Cardiac septum (tissue), 1 donor: Measurements from ENCODE around the gene NT5DC2. TPM values are rescaled to one million over a fixed set of nuclear protein-coding genes. Genes with fewer than 3 reads are reported as not detected.

ENCODE experiments used
- DNase-seq: peaks from one replicate; pipeline ENCODE4 v3.0.0-alpha.2; 2020; ENCODE audit warnings: low spot score
- intact Hi-C: fragments of 100-400 bp; cut with DNase I; formaldehyde crosslinking; loops from one replicate; pipeline ENCODE4 v1.14.0; 2022
- total RNA-seq: library from RNA; stranded (reverse); fragmentation: NEBNext Ultra II Directional; extraction: Animal tissue kit (Norgen Biotek cat#: 25700); gene quantifications from one replicate; pipeline ENCODE4 v1.2.1, GENCODE V29; 2021
- donor health status: DM: no; HTN: no; CAD: no.

The NT5DC2 gene
- total RNA-seq, 1 donor from 2014 or later = 58.2 TPM

GRCh38 chr3:52517796-52518722, 15.6 kb downstream of the NT5DC2 start:
- intact Hi-C loops = no loop called here

GRCh38 chr3:52516509-52517195, 17.0 kb downstream of the NT5DC2 start:
- intact Hi-C loops = no loop called here
- DNase-seq = no peak

More at GRCh38 chr3:52517796-52518722, 15.6 kb downstream of the NT5DC2 start:
- no peak for DNase-seq

- intact Hi-C loops = no loop called here
- no peak for DNase-seq
These were observed 18.5 kb downstream of the NT5DC2 start for GRCh38 chr3:52515192-52515591.

- intact Hi-C loops = no loop called here
- no peak for DNase-seq
These were observed 19.1 kb downstream of the NT5DC2 start for GRCh38 chr3:52514576-52514975.

DNA sequence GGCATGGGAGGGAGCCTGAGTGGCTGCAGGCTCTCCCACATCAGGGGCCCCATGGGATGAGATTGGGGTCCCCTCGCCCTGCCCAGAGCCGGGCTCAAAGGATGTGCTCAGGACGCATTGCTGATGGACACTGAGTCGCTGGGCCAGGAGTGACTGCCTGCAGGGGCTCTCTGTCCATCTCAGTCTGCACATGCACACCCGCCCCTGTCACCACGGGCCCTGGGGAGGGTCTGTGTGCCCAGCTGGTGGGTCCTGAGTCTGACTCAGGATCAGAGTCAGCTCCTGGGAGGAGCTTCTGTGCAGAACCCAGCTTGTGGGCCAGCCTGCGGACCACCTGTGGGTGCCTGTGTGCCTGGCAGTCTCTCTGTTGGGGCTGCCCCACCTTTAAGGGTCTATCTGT, 20.4 kb downstream of the NT5DC2 start:
- no peak for DNase-seq
- intact Hi-C loops = no loop called here

DNA sequence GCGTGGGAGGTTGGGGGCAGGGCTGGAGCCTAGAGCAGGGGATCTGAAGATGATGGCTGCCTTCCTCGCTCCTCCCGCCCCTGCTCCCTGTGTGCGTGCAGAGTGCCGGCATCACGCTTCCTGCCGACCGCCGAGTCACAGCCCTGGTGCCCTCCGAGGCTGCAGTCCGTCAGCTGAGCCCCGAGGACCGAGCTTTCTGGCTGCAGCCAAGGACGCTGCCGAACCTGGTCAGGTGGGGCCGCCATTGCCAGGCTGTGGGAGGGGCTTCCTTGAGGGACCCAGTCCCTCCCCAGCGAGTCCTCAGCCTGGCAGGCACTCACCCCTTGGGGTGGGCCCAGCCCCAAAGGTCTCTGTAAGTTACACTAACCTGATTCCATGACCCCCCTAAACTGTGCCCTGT, 20.9 kb downstream of the NT5DC2 start:
- intact Hi-C loops = no loop called here
- DNase-seq = no peak

DNA sequence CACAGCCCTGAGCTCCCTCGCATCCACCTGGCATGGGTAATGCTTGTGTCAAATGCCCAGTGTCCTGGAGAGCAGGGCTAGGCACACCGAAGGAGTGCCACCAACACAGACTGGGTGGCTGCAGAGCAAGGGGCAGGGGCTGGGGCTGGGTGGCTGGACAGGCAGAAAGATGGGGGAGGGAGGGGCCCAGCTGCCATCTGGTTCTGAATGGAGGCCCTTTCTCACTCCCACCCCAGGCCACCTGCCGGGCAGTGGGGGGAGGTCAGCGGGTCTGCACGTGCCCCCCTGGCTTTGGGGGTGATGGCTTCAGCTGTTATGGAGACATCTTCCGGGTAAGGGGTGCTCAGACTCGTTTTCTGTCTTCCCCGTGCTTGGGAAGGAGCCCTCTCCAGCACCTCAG, 21.6 kb downstream of the NT5DC2 start:
- intact Hi-C loops = no loop called here
- DNase-seq = no peak

DNA sequence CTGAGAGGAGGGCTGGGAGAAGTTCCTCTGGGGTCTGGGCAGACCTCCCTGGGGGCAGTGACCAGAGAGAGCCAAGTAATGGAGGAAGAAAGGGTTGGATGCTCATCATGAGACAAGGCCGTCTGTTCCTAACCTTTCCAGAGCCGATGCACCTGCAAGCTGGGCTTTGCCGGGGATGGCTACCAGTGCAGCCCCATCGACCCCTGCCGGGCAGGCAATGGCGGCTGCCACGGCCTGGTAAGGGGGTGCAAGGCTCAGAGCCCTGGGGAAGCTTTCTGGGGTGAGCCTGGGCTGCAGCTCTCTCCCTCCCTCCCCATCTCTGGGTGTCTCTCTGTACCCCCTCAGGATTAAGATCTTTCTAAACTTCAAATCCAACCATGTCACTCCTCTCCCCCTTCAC, 22.1 kb downstream of the NT5DC2 start:
- DNase-seq = no peak
- intact Hi-C loops = no loop called here

GRCh38 chr3:52509753-52510328, 23.8 kb downstream of the NT5DC2 start:
- no peak for DNase-seq
- intact Hi-C loops = no loop called here

DNA sequence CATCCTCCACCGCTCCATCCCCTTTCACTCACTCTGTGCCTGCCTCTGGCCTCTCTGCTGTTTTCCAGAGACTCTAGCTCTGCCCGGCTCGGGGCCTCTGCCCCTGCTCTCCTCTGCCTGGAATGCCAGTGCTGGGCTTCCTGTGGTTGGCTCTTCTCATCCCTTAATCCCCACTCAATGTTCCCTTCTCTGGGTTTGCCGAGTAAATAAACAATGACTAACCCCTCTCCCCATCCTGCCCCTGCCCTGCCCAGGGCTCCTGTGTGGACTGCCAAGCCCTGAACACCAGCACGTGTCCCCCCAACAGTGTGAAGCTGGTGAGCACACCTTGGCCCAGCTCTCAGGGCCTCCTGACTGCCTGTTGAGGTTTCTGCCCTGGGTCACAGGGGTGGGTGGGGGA, 26.3 kb downstream of the NT5DC2 start:
- intact Hi-C loops = no loop called here
- DNase-seq = no peak

DNA sequence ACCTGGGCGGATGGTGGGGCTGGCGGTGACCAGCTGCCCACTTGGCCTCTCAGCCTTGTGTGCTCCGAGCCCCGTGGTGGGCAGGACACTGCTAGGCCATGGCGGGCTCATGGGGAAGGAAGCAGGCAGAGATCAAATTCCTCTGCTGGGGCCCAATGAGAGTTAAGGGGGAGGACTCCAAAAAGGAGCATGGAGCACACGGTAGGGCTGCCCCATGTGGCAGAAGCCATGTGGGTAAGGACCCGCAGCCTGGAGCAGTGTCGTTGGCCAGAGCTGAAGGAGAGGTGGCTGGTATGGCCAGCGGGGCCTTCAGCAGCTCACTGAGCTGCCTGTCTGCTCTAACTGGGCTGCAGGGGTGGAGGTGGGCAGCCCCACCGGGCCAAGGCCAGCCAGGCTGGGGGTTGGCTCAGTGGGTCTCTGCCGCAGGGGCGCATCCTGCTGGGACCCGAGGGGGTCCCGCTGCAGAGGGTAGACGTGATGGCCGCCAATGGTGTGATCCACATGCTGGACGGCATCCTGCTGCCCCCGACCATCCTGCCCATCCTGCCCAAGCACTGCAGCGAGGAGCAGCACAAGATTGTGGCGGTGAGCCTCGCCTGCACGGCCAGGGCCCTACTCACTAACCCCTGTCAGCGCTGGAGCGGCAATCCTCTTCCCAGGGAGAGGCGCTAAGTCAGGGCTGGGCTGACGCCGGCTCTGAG, 27.2 kb downstream of the NT5DC2 start:
- intact Hi-C loops = no loop called here
- no peak for DNase-seq

DNA sequence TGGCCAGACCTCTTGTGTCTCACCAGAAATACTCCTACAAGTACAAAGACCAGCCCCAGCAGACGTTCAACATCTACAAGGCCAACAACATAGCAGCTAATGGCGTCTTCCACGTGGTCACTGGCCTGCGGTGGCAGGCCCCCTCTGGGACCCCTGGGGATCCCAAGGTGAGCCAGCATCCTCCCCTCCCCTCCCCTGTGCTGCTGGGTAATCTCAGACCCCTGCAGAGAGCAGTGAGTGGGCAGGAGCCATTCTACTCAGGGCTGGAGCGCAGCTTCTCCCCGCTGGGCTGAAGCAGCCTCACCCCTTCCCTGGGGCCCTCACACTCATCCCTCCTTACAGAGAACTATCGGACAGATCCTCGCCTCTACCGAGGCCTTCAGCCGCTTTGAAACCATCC, 28.7 kb downstream of the NT5DC2 start:
- DNase-seq = no peak
- intact Hi-C loops = no loop called here

DNA sequence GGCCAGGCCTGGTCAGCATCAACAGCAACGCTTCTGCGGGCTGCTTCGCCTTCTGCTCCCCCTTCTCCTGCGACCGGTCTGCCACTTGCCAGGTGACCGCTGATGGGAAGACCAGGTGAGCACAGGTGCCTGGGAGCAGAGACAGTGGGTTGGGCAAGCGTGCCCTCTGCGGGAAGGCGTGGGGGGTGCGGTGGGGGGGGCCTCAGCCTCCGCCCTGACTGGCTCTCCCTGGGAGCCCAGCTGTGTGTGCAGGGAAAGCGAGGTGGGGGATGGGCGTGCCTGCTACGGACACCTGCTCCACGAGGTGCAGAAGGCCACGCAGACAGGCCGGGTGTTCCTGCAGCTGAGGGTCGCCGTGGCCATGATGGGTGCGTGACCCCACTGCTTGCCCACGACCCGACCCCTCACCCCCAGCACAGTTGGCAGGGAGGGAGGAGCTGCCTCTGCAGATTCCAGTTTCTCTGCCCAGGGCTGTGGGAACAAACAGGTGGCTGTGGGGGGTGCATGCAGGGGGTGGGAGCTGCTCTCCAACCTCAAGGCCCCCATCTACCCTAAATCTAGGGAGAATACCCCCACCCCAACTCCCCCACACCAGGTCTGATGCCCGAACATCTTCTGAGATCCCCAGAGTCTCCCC, 29.8 kb downstream of the NT5DC2 start:
- intact Hi-C loops = no loop called here
- no peak for DNase-seq

GRCh38 chr3:52502808-52503350, 30.8 kb downstream of the NT5DC2 start:
- no peak for DNase-seq
- intact Hi-C loops = no loop called here

GRCh38 chr3:52502001-52502400, 31.7 kb downstream of the NT5DC2 start:
- intact Hi-C loops = no loop called here
- DNase-seq = no peak

DNA sequence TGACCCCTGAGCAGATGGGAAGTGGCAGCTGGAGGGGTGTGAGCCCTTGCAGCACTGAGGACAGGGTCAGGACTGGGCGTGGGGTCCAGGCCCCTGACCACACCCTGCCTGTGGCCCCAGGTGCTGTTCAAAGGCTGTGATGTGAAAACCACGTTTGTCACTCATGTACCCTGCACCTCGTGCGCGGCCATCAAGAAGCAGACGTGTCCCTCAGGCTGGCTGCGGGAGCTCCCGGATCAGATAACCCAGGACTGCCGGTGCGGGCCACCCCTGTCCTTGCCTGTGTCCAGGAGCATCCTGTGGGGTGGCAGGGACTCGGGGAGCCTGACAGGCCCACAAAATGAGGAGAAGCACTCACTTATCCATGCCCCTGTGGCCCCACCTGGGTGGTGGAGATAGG, 32.6 kb downstream of the NT5DC2 start:
- intact Hi-C loops = no loop called here
- DNase-seq = no peak

- intact Hi-C loops = no loop called here
- peak; percentile 88 for DNase-seq
These were observed 35.3 kb downstream of the NT5DC2 start for GRCh38 chr3:52498137-52499054.
